ENCODE data around the gene GNG12. TPM values are rescaled to one million over a fixed set of nuclear protein-coding genes. Genes with fewer than 3 reads are reported as not detected.

Gene GNG12
- total RNA-seq, 1 donor from 2014 or later, result 100 TPM

DNA sequence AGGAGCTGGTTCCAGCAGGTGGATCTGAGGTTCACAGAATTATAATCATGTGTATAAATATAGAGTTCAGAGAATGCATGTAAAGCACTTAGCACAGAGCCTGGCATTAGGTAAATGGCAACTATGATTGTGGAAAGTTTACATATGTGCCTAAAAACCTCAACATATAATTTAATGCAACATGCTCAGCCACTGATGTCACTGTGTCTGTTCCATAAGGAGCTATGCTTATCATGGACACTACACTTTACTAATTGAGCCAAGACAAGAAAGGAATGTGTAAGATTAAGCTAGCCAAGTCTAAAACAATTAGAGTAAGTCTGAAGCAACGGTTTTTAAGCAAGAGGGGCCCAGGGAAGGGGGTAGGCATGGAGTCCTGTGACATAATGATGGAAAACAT, 61.5 kb downstream of the GNG12 start:
- Mint-ChIP-seq H3K9me3 (ENCODE audit: unreplicated experiment) (no peaks in the 10 kb centered on the region), H3K4me1 (ENCODE audit: unreplicated experiment) (peaks cover 34% of the 10 kb centered on the region), H3K27ac (ENCODE audit: unreplicated experiment) (no peak overlapping the region), H3K36me3 (ENCODE audit: unreplicated experiment) (peaks cover 43% of the 10 kb centered on the region), H3K4me3 (ENCODE audit: unreplicated experiment) (no peak overlapping the region), H3K27me3 (ENCODE audit: unreplicated experiment) (no peaks in the 10 kb centered on the region)
- TF ChIP-seq, protein P1, sequence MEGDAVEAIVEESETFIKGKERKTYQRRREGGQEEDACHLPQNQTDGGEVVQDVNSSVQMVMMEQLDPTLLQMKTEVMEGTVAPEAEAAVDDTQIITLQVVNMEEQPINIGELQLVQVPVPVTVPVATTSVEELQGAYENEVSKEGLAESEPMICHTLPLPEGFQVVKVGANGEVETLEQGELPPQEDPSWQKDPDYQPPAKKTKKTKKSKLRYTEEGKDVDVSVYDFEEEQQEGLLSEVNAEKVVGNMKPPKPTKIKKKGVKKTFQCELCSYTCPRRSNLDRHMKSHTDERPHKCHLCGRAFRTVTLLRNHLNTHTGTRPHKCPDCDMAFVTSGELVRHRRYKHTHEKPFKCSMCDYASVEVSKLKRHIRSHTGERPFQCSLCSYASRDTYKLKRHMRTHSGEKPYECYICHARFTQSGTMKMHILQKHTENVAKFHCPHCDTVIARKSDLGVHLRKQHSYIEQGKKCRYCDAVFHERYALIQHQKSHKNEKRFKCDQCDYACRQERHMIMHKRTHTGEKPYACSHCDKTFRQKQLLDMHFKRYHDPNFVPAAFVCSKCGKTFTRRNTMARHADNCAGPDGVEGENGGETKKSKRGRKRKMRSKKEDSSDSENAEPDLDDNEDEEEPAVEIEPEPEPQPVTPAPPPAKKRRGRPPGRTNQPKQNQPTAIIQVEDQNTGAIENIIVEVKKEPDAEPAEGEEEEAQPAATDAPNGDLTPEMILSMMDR (IDR thresholded peaks at IDR 0.05), result no peak
- DNase-seq (ENCODE audit: extremely low spot score, unreplicated experiment), result no peak

- no peak overlapping the region for H3K4me3 Mint-ChIP-seq (ENCODE audit: unreplicated experiment)
- H3K4me1 Mint-ChIP-seq (ENCODE audit: unreplicated experiment), result peaks cover 39% of the 10 kb centered on the region
- H3K9me3 Mint-ChIP-seq (ENCODE audit: unreplicated experiment), result no peaks in the 10 kb centered on the region
- no peaks in the 10 kb centered on the region for H3K27me3 Mint-ChIP-seq (ENCODE audit: unreplicated experiment)
- no peak for DNase-seq (ENCODE audit: extremely low spot score, unreplicated experiment)
- H3K27ac Mint-ChIP-seq (ENCODE audit: unreplicated experiment), result no peak overlapping the region
- H3K36me3 Mint-ChIP-seq (ENCODE audit: unreplicated experiment), result peaks cover 43% of the 10 kb centered on the region
- TF ChIP-seq, protein P1 (IDR thresholded peaks at IDR 0.05), result no peak
Observed at GRCh38 chr1:67771152-67771551, 62.1 kb downstream of the GNG12 start.

DNA sequence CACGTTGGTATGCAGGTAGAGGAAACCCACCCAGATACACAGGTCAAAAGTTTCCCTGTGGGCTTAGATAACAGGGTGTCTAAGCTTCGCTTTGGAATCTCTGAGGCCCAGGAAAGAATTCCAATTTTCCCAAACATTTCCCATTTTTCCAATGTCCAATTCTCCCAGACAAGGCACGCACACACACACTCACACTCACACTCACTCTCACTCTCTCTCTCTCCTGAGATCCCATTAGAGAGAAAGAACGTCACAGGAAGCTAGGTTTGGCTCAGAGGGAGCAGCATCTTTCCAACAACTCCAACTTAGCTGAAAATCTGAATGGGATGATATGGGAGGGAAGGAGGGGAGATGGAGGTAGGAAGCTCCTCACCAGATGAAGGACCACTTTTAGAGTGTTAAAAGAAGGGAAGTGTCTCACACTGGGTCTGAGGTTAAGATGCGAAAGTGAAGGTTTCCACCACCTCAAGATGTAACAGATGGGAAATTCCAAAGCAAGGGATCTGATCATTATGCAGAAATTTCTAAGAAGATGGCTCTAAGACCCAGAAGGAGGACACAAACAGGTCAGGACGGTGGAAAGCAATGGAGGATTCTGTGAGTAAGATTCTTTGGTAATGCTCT, 63.5 kb downstream of the GNG12 start:
- DNase-seq (ENCODE audit: extremely low spot score, unreplicated experiment), result no peak
- Mint-ChIP-seq H3K27ac (ENCODE audit: unreplicated experiment) (no peak overlapping the region), H3K27me3 (ENCODE audit: unreplicated experiment) (no peaks in the 10 kb centered on the region), H3K4me3 (ENCODE audit: unreplicated experiment) (no peak overlapping the region), H3K36me3 (ENCODE audit: unreplicated experiment) (peaks cover 32% of the 10 kb centered on the region), H3K9me3 (ENCODE audit: unreplicated experiment) (no peaks in the 10 kb centered on the region), H3K4me1 (ENCODE audit: unreplicated experiment) (peaks cover 48% of the 10 kb centered on the region)
- TF ChIP-seq, protein P1 (IDR thresholded peaks at IDR 0.05), result no peak

- TF ChIP-seq, protein P1 (IDR thresholded peaks at IDR 0.05), result no peak
- peaks cover 42% of the 10 kb centered on the region for H3K4me1 Mint-ChIP-seq (ENCODE audit: unreplicated experiment)
- no peaks in the 10 kb centered on the region for H3K27me3 Mint-ChIP-seq (ENCODE audit: unreplicated experiment)
- H3K27ac Mint-ChIP-seq (ENCODE audit: unreplicated experiment), result no peak overlapping the region
- H3K36me3 Mint-ChIP-seq (ENCODE audit: unreplicated experiment), result peaks cover 27% of the 10 kb centered on the region
- no peak for DNase-seq (ENCODE audit: extremely low spot score, unreplicated experiment)
- H3K9me3 Mint-ChIP-seq (ENCODE audit: unreplicated experiment), result no peaks in the 10 kb centered on the region
- no peak overlapping the region for H3K4me3 Mint-ChIP-seq (ENCODE audit: unreplicated experiment)
Observed at GRCh38 chr1:67768480-67768879, 64.8 kb downstream of the GNG12 start.

- peaks cover 37% of the 10 kb centered on the region for H3K4me1 Mint-ChIP-seq (ENCODE audit: unreplicated experiment)
- H3K4me3 Mint-ChIP-seq (ENCODE audit: unreplicated experiment), result no peak overlapping the region
- peaks cover 22% of the 10 kb centered on the region for H3K36me3 Mint-ChIP-seq (ENCODE audit: unreplicated experiment)
Observed at GRCh38 chr1:67767103-67767782, 66.0 kb downstream of the GNG12 start.

More at GRCh38 chr1:67767103-67767782, 66.0 kb downstream of the GNG12 start:
- DNase-seq (ENCODE audit: extremely low spot score, unreplicated experiment), result no peak
- TF ChIP-seq, protein P1 (IDR thresholded peaks at IDR 0.05), result no peak
- peak overlapping the region; percentile 88 for H3K27ac Mint-ChIP-seq (ENCODE audit: unreplicated experiment)
- no peaks in the 10 kb centered on the region for H3K9me3 Mint-ChIP-seq (ENCODE audit: unreplicated experiment)
- no peaks in the 10 kb centered on the region for H3K27me3 Mint-ChIP-seq (ENCODE audit: unreplicated experiment)
